Activated CD8-positive, alpha-beta T cell treated with anti-CD3 and anti-CD28 coated beads, Interleukin-2, amount 10 ng/mL, durations not matched to agents 7 days and 5 days (primary cell): ENCODE results near the gene FAM72B. TPM values are rescaled to one million over a fixed set of nuclear protein-coding genes. Genes with fewer than 3 reads are reported as not detected.
"Not testable (repeated sequence)": the region's sequence is repeated elsewhere in the genome, so short reads cannot be mapped to it uniquely, and the experiment has no call there.

Source experiments
- ATAC-seq: fragments of 150-1000 bp; cut with Tn5 transposase; one replicate; pipeline ENCODE4 v1.10.0; 2021; ENCODE audit warnings: moderate library complexity
- CTCF ChIA-PET: fragments of 350-600 bp; sonication (Branson Sonifier 250); formaldehyde crosslinking; loops from one replicate; lab custom pipeline; 2021; ENCODE audit warnings: antibody characterized with exemption; lab: Charles Lee
- POLR2A ChIA-PET: fragments of 350-600 bp; sonication (Branson Sonifier 250); formaldehyde crosslinking; loops from one replicate; lab custom pipeline; 2021; ENCODE audit warnings: antibody characterized with exemption; lab: Charles Lee
- DNase-seq: peaks from one replicate; pipeline ENCODE4 v3.0.0-alpha.2; 2020
- H3K27ac Mint-ChIP-seq: one replicate; pipeline ENCODE4 v1.8.0; 2021; ENCODE audit warnings: mild to moderate bottlenecking, mixed read lengths
- H3K27me3 Mint-ChIP-seq: one replicate; pipeline ENCODE4 v1.8.0; 2021; ENCODE audit warnings: low read depth, mixed read lengths
- H3K36me3 Mint-ChIP-seq: one replicate; pipeline ENCODE4 v1.8.0; 2021; ENCODE audit warnings: low read depth, mixed read lengths
- H3K4me1 Mint-ChIP-seq: one replicate; pipeline ENCODE4 v1.8.0; 2021; ENCODE audit warnings: low read depth, mixed read lengths
- H3K4me3 Mint-ChIP-seq: one replicate; pipeline ENCODE4 v1.8.0; 2021; ENCODE audit warnings: mild to moderate bottlenecking, mixed read lengths
- H3K9me3 Mint-ChIP-seq: one replicate; pipeline ENCODE4 v1.8.0; 2022; ENCODE audit warnings: mixed read lengths; ENCODE audit not compliant: insufficient read depth
- total RNA-seq, 2 experiments: library from RNA; stranded (reverse); gene quantifications; one replicate each; pipeline ENCODE4 v1.2.3, GENCODE V29; 2021

The FAM72B gene
- total RNA-seq, 2 experiments from 2014 or later = 28.7 to 30.8 TPM

GRCh38 chr1:121213491-121213890 is 29.4 kb upstream of the FAM72B start:
- H3K27me3 Mint-ChIP-seq, POLR2A ChIA-PET, H3K9me3 Mint-ChIP-seq, DNase-seq, H3K27ac Mint-ChIP-seq, CTCF ChIA-PET, H3K4me3 Mint-ChIP-seq, H3K36me3 Mint-ChIP-seq, ATAC-seq, H3K4me1 Mint-ChIP-seq: not testable (repeated sequence)

- ATAC-seq, H3K36me3 Mint-ChIP-seq, POLR2A ChIA-PET, H3K9me3 Mint-ChIP-seq, H3K4me1 Mint-ChIP-seq, DNase-seq, H3K27ac Mint-ChIP-seq, CTCF ChIA-PET, H3K4me3 Mint-ChIP-seq, H3K27me3 Mint-ChIP-seq: not testable (repeated sequence)
Observed at GRCh38 chr1:121210778-121211177, 26.6 kb upstream of the FAM72B start.

- DNase-seq, POLR2A ChIA-PET, H3K36me3 Mint-ChIP-seq, H3K27me3 Mint-ChIP-seq, H3K9me3 Mint-ChIP-seq, ATAC-seq, H3K4me3 Mint-ChIP-seq, H3K27ac Mint-ChIP-seq, CTCF ChIA-PET, H3K4me1 Mint-ChIP-seq: not testable (repeated sequence)
Observed at GRCh38 chr1:121208375-121208774, 24.2 kb upstream of the FAM72B start.

GRCh38 chr1:121207328-121207727 is 23.2 kb upstream of the FAM72B start:
- H3K4me1 Mint-ChIP-seq, H3K27me3 Mint-ChIP-seq, H3K9me3 Mint-ChIP-seq, H3K4me3 Mint-ChIP-seq, CTCF ChIA-PET, H3K36me3 Mint-ChIP-seq, DNase-seq, ATAC-seq, H3K27ac Mint-ChIP-seq, POLR2A ChIA-PET: not testable (repeated sequence)

- H3K27me3 Mint-ChIP-seq = not testable (repeated sequence)
Observed at GRCh38 chr1:121205786-121206711, 21.9 kb upstream of the FAM72B start.

GRCh38 chr1:121202986-121203385 is 18.8 kb upstream of the FAM72B start:
- H3K4me3 Mint-ChIP-seq, H3K36me3 Mint-ChIP-seq, DNase-seq, H3K4me1 Mint-ChIP-seq, H3K9me3 Mint-ChIP-seq, H3K27ac Mint-ChIP-seq, H3K27me3 Mint-ChIP-seq, ATAC-seq, CTCF ChIA-PET, POLR2A ChIA-PET: not testable (repeated sequence)

More at GRCh38 chr1:121205786-121206711, 21.9 kb upstream of the FAM72B start:
- POLR2A ChIA-PET, H3K4me1 Mint-ChIP-seq, H3K4me3 Mint-ChIP-seq, H3K9me3 Mint-ChIP-seq, H3K27ac Mint-ChIP-seq, CTCF ChIA-PET, DNase-seq, ATAC-seq, H3K36me3 Mint-ChIP-seq: not testable (repeated sequence)

- ATAC-seq, H3K27ac Mint-ChIP-seq, DNase-seq, POLR2A ChIA-PET, CTCF ChIA-PET, H3K9me3 Mint-ChIP-seq, H3K36me3 Mint-ChIP-seq, H3K27me3 Mint-ChIP-seq, H3K4me3 Mint-ChIP-seq, H3K4me1 Mint-ChIP-seq: not testable (repeated sequence)
Observed at GRCh38 chr1:121200985-121201981, 17.1 kb upstream of the FAM72B start.

- DNase-seq, POLR2A ChIA-PET, H3K36me3 Mint-ChIP-seq, H3K27me3 Mint-ChIP-seq, CTCF ChIA-PET, H3K4me3 Mint-ChIP-seq, H3K4me1 Mint-ChIP-seq, ATAC-seq, H3K27ac Mint-ChIP-seq, H3K9me3 Mint-ChIP-seq: not testable (repeated sequence)
Observed at GRCh38 chr1:121200232-121200631, 16.1 kb upstream of the FAM72B start.

- CTCF ChIA-PET, H3K27me3 Mint-ChIP-seq, H3K27ac Mint-ChIP-seq, H3K4me1 Mint-ChIP-seq, POLR2A ChIA-PET, ATAC-seq, H3K36me3 Mint-ChIP-seq, H3K9me3 Mint-ChIP-seq, H3K4me3 Mint-ChIP-seq, DNase-seq: not testable (repeated sequence)
Observed at GRCh38 chr1:121199763-121200162, 15.6 kb upstream of the FAM72B start.

- H3K4me3 Mint-ChIP-seq, POLR2A ChIA-PET, H3K9me3 Mint-ChIP-seq, DNase-seq, H3K4me1 Mint-ChIP-seq, H3K27ac Mint-ChIP-seq, H3K36me3 Mint-ChIP-seq, H3K27me3 Mint-ChIP-seq, ATAC-seq, CTCF ChIA-PET: not testable (repeated sequence)
Observed at GRCh38 chr1:121197095-121197882, 13.1 kb upstream of the FAM72B start.

- DNase-seq, ATAC-seq, H3K27ac Mint-ChIP-seq, H3K9me3 Mint-ChIP-seq, H3K4me1 Mint-ChIP-seq, CTCF ChIA-PET, H3K4me3 Mint-ChIP-seq, H3K27me3 Mint-ChIP-seq, POLR2A ChIA-PET, H3K36me3 Mint-ChIP-seq: not testable (repeated sequence)
Observed at GRCh38 chr1:121192512-121192911, 8.4 kb upstream of the FAM72B start.
